ENCODE results near the gene KCNQ2.

The KCNQ2 gene

GRCh38 chr20:63413963-63414684, 58.3 kb downstream of the KCNQ2 start:
- DNase-seq, result no peak

DNA sequence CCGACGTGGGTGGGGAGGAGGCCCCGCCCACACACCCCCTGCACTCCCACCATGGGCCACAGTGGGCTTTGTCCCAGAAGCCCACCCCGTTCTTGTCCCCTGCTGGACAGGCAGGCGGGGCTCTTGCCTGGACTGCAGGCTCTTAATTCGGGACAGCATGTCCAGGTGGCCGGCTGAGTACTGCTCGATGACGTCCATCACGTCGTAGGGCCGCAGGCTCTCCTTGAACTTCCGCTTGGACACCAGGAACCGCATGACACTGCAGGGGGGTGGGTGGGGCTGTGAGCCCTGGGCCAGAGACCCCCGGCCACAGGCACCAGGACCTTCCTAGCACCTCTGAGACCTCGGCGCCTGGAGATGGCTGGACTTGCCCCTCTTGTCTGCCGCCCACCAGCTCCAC, 59.1 kb downstream of the KCNQ2 start:
- no peak for DNase-seq

GRCh38 chr20:63412889-63413288, 59.6 kb downstream of the KCNQ2 start:
- DNase-seq, result no peak

- no peak for DNase-seq
Measured at GRCh38 chr20:63411898-63412631, 60.4 kb downstream of the KCNQ2 start.

GRCh38 chr20:63411151-63411897, 61.1 kb downstream of the KCNQ2 start:
- no peak for DNase-seq

GRCh38 chr20:63409834-63410435, 62.5 kb downstream of the KCNQ2 start:
- no peak for DNase-seq

DNA sequence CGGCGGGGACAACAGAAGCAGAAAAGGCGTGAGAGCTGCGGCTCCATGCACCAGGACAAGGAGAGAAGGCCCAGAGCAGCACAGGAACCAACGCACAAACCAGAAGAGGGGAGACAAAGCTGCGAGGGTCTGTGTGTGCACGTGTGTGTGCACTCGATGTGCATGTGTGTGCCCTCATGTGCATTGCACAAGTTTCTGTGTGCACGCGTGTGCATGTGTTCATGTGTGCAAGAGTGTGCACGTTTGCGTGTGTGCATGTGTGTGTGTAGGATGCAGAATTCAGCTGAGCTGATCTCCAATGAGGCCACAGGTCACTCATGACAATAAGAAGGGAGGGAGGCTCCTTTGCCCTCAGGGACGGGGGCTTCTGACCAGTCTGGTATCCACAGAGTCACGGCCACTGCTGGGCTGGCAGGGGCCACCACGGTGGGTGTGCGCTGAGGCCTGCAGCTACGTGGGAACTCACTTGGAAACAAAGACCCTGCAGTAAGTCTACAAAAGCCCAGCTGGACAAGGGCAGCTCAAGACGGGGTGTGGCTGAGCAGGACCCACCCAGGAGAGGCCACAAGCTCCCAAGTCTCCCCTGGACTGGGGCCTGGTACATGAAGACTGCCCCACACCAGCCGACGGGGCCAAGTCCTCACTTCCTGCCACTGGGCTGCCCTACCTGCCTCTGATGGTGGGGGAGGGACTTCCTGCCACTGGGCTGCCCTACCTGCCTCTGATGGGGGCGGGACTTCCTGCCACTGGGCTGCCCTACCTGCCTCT, 63.2 kb downstream of the KCNQ2 start:
- no peak for DNase-seq

DNA sequence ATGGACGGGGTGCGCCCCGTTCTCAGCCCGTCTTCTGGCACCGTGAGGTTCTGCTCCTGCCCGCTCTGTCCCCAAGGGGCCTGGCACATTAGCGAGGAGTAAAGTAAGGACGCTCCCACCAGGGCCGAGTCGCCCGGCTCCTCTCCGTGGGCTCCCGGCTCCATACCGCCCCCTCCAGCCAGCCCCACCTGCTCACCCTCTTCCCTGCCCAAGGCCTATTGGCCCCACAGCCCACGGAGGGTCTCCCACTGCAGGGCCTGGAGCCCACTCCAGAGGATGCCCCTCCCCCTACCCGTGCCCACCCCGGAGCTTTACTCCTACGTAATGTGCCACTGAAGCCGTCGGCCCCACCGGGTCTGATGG, 63.8 kb downstream of the KCNQ2 start:
- DNase-seq, result no peak

DNA sequence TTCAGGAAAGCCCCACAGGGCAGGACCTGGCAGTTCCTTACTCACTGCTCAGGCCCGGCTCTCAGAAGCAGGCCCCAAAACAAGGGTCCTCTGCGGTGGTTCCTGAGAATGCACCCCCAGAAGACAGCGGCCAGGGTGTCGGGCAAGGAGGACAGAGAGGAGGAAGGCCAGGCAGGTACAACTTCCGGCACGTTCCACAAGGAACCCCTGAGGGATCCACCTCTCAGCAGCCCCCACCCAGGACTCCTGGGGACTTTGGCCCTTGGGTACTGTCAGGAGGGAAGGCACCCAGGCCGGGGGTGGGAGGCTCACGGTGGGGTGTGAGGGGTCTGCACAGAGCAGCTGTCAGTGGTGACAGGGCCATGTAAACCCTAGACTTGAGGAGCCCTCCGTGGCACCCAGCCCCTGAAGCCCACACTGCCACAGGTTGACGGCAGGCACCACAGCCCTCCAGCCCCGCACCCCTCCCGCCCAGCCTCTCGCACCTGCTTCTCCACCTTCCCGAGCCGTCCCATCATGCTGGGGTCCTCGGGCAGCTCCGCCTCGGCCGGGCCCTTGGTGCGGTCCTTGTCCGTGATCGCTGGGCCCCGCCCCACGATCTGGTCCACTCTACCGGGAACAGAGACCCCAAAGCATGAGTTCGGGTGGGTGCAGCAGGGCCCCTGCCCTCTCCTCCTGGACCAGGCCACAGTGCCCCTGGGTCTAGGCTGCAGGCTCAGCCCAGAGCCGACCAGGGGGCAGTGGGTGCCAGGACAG, 64.3 kb downstream of the KCNQ2 start:
- DNase-seq, result no peak

GRCh38 chr20:63406617-63407245, 65.7 kb downstream of the KCNQ2 start:
- no peak for DNase-seq

DNA sequence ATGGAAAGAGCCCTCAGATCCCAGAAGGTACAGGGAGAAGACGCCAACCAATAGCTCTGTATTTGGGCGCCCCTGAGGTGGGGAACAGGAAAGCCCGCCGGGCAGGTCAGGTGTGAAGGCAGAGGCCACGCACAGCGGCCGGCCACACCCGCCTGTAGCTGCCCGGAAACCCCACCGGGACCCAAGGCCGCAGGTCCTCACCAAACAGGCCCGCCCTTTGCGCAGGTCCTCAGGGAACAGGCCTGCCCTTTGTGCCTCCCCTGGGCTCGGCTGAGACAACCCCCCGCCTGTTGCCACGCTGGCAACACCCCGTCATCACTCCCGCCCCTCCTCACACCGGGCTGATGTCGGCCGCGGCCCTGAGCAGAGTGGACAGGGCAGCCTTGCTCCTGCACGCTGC, 66.4 kb downstream of the KCNQ2 start:
- DNase-seq, result no peak

GRCh38 chr20:63405102-63405730, 67.2 kb downstream of the KCNQ2 start:
- DNase-seq, result no peak

DNA sequence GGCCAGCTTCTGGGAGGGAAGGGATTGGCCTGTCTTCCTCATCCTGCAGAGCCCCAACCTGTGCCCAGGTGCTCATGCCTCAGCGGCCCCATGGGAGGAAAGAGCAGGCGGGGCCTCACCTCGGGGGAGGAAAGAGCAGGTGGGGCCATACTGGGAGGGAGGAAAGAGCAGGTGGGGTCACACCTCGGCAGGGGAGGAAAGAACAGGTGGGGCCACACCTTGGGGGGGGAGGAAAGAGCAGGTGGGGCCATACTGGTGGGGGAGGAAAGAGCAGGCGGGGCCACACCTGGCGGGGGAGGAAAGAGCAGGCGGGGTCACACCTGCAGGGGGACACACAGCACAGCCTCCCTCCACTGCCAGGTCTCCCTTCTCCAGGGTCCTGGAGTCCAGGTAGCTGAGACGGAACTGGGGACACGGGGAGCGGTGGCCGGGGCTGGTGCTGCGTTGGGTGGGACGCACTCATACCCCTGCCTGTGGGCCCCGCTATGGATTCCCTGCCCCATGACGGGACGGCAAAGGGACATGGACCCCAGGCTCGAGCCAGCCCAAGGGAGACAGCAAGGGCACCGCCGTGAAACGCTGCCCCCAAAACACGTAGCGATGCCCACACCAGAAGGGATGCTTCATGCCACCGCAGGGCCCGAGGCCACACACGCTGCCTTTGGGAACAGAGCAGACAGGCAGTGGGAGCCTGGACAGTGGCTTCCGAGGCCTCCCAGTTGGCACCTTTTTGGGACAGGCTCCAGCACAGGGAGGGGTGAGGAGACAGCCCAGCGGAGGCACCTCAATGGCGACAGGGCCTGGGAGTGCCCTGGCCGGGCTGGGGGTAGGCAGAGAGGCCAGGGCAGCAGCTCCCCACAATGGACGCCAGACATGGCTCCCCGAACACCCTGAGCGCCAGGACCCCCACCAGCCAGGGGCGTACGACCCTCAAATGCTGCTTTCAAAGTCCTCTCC, 68.0 kb downstream of the KCNQ2 start:
- DNase-seq, result no peak

DNA sequence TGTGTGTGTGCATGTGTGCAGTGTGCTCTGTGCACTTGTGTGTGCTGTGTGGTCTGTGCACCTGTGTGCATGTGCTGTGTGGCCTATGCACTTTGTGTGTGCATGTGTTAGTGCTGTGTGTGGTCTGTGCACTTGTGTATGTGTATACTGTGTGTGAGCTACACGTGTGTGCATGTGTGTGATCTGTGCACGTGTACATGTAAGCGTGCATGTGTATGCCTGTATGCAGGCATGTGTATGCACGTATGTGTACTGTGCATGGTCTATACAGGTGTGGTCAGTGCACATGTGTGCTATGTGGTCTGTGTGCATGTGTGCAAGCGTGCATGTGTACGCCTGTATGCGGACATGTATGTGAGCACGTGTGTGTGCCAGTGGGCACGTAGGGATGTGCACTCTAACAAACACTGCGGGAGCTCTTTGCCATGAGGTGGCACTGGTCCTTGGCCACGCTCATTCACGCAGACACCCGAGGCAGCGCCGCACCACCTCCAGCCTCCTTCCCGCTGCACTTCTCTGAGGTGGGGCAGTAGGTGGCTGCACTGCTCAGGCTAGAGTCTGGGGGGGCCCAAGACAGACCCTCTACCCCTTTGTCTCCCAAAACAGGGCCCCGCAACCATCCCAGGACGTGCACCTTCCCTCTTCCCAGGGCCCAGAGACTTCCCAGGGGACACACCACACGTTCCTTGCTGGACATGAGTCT, 68.9 kb downstream of the KCNQ2 start:
- DNase-seq, result no peak

DNA sequence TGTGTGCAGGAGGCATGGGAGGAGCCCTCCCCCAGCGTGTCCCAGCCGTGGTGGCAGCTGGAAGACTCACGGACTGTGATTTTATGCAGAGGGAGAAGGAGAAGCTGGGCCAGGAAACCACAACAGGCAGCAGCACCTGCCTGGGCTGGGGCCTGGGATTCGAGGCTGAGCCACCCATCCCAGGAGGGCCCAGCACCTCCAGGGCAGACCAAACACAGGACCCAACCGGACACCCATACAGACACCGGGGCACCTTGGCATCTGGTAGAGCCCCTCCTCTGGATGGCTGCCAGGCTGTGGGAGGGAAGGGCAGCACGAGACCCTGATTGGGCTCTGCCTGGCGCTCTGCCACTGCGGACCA, 69.6 kb downstream of the KCNQ2 start:
- DNase-seq, result no peak

DNA sequence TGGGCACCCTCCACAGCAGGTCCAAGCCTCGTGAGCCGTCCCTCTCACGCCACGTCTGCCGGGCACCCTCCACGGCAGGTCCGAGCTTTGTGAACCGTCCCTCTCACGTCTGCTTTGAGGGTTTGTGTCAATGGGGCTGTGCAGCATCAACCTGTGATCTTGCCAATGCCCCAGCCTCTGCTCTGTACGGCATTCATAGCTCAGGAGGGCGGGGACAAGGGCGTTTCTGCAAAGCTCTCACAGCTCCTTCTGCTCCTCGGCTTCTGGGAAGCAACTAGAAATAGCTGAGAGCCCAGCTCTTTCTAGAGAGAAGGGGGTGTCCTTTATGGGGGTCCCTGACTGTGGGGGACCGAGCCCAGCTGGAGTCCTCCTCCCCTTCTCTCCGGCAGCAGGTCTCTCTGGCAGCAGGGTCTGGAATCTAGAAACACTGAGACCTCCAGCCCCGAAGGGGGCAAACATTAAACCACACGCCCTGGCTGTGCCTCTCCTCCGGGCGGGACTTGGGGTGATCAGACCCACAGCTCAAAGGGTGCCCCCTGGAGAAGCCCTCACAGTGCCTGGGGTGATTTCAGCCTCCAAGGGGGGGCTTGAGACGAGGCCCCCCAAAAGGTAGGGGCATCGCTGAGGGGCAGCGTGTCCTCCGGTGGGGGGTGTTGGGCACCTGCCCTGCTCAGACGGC, 70.1 kb downstream of the KCNQ2 start:
- no peak for DNase-seq

- no peak for DNase-seq
Measured at GRCh38 chr20:63401384-63402110, 70.9 kb downstream of the KCNQ2 start.
